GM19438 (cell line): ENCODE measurements around the gene BTRC.

Source experiments
- ATAC-seq: cut with Tn5 transposase; IDR thresholded peaks from one replicate; pipeline ENCODE4 v1.9.1; 2021; ENCODE audit warnings: low read depth; ENCODE audit not compliant: unreplicated experiment

BTRC gene

GRCh38 chr10:101468159-101468558 is 114.2 kb downstream of the BTRC start:
- ATAC-seq, result no peak

GRCh38 chr10:101476383-101476782 is 122.4 kb downstream of the BTRC start:
- no peak for ATAC-seq

GRCh38 chr10:101478956-101479355 is 125.0 kb downstream of the BTRC start:
- ATAC-seq, result no peak

GRCh38 chr10:101481256-101481655 is 127.3 kb downstream of the BTRC start:
- ATAC-seq, result no peak

- ATAC-seq, result no peak
Measured at GRCh38 chr10:101482568-101482967, 128.6 kb downstream of the BTRC start.

GRCh38 chr10:101484175-101484745 is 130.3 kb downstream of the BTRC start:
- ATAC-seq, result no peak

- ATAC-seq, result no peak
Measured at GRCh38 chr10:101485207-101485606, 131.2 kb downstream of the BTRC start.

GRCh38 chr10:101485681-101486554 is 132.0 kb downstream of the BTRC start:
- no peak for ATAC-seq

- ATAC-seq, result no peak
Measured at GRCh38 chr10:101487399-101487798, 133.4 kb downstream of the BTRC start.

- no peak for ATAC-seq
Measured at GRCh38 chr10:101489355-101489754, 135.4 kb downstream of the BTRC start.

- ATAC-seq, result no peak
Measured at GRCh38 chr10:101490026-101490425, 136.1 kb downstream of the BTRC start.

GRCh38 chr10:101492205-101492604 is 138.2 kb downstream of the BTRC start:
- no peak for ATAC-seq

- ATAC-seq, result no peak
Measured at GRCh38 chr10:101492814-101493213, 138.8 kb downstream of the BTRC start.

GRCh38 chr10:101493249-101493648 is 139.3 kb downstream of the BTRC start:
- no peak for ATAC-seq

GRCh38 chr10:101493782-101494281 is 139.9 kb downstream of the BTRC start:
- ATAC-seq, result no peak

- ATAC-seq, result no peak
Measured at GRCh38 chr10:101494650-101495049, 140.7 kb downstream of the BTRC start.

GRCh38 chr10:101495324-101495925 is 141.5 kb downstream of the BTRC start:
- no peak for ATAC-seq

- ATAC-seq, result no peak
Measured at GRCh38 chr10:101504438-101504837, 150.5 kb downstream of the BTRC start.

GRCh38 chr10:101506829-101507661 is 153.1 kb downstream of the BTRC start:
- ATAC-seq, result no peak

GRCh38 chr10:101507828-101508227 is 153.9 kb downstream of the BTRC start:
- no peak for ATAC-seq

- ATAC-seq, result no peak
Measured at GRCh38 chr10:101511938-101512337, 158.0 kb downstream of the BTRC start.
